HUDEP-2 (cell line): ENCODE data around the gene HIGD1A.
"Not testable (repeated sequence)": the region's sequence is repeated elsewhere in the genome, so short reads cannot be mapped to it uniquely, and the experiment has no call there.

Experiments
- DNase-seq, 76 experiments: peaks; one replicate each; lab custom pipeline; 2025; ENCODE audit not compliant: unreplicated experiment in 76 of 76; lab: John Stamatoyannopoulos, UW

HIGD1A gene

DNA sequence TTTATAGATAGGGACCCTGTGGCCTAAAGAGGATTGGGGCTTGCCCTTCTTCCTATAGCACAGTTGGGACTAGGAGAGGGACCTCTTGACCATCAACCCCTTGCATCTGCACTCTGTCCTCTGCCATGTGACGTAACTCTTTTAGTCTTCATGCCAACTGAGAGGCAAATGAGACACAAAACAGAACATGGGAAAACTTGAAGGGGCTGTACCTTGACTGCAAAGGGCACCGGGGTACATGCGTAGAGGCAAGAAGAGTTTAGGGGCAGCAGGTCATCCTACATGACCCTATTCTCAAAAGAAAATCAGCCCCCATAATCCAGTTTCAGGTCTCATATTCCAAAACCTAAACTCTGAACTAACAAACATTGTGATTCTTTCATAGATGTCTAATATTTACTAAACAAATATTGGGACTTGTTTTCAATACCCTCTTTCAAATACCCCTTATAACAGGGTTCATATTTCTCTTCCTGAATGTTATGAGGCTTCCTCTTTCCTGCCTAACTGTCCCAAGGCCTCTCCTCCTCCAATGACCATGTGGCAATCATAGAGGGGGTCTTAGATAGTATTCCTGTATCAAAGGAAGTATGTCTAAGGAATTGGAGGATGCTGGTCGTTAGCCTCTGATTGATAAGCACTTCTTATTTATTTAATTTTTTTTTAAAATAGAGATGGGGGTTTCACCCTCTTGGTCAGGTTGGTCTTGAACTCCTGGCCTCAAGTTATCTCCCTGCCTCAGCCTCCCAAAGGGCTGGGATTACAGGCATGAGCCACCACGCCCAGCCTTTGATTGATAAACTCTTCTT is 25.5 kb upstream of the HIGD1A start:
- DNase-seq = no peak

DNA sequence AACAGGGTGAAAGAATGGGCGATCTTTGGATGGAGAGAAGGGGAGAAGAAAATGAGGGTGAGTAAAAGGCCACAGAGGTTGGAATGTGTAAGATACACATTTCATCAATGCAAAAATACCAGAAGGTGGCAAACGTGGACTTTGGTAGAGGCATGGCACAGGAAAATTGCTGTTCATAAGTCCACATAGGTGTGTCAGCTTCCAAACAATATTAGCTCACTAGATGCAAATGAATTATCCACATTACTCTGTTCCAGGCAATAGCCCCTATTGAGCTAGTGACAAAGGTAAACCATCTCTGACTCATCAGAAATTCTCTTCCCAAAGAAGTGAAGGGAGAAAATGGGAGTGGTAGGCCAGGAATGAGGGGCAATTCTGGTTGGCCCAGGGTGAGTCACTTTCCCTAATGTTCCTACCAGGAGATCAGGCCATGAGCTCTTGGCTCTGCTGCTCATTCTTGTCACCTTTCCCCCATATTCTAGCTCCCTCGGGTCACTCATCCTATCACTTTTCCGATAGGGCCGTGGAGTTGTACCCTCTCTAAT is 24.9 kb upstream of the HIGD1A start:
- no peak for DNase-seq

DNA sequence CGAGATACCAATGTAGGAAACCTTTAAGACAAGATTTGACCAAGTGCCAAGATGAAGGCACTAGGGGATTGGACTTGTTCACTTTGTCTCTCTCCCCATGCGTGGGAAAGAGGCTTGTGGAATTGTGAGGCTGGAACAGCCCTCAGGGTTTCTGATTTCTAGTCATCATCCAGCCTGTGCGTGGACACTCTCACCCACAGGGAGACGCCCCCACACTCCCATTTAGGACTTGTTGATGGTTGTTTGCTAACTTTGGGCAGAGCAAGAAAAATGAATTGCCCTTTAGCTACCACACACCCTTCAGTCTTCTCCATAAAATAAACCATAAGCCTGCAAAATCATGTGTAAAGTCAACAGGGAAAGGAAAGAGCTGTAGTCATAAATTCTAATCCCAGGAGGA is 23.4 kb upstream of the HIGD1A start:
- DNase-seq = no peak

DNA sequence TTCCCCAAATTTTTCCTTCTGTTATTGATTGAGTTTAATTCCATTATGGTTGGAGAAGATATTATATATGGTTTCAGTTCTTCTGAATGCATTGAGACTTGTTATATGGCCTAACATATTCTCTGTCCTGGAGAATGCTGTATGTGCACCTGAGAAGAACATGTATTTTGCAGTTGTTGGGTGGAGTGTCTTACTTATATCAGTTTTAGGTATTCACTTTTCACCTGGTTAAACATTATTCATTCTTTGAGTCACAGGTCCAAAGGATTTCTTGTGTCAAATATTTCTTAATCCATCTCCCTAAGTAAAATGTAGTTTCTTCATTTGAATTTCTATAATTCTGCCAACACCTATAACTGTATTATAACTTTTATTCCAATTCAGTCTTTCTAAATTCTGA is 22.7 kb upstream of the HIGD1A start:
- DNase-seq = no peak

DNA sequence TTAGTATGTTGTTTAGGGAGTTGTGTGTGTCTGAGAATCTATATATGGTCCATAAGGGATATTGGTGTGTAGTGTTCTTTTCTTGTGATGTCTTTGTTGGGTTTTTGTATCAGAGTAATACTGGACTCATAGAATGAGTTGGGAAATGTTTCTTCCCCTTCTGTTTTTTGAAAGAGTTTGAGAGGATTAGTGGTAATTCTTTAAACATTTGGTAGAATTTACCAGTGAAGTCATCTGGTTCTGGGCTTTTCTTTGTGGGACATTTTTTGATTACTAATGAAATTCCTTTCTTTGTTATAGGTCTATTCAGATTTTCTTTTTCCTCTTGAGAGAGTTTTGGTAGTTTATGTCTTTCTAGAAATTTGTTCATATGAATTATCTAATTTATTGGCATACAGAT is 21.9 kb upstream of the HIGD1A start:
- no peak for DNase-seq

DNA sequence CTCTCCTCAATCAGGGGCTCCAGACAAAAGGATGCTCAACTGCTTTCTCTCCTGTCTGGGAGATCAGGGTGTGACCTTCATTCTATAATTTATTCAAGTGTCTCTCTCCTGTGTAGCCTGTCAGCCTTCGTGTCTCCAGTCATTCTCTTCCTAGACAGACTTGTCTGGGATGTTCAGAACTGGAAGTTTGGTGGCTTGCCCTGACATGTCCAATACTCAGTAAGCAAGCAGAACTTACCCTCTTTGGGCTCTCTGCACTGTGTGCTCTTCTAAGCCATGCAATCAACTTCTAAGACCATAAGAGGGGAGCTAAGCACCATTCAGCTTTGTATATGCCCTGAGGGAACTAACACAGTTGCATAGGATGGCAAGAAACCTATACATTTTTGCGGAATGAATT is 19.1 kb upstream of the HIGD1A start:
- no peak for DNase-seq

DNA sequence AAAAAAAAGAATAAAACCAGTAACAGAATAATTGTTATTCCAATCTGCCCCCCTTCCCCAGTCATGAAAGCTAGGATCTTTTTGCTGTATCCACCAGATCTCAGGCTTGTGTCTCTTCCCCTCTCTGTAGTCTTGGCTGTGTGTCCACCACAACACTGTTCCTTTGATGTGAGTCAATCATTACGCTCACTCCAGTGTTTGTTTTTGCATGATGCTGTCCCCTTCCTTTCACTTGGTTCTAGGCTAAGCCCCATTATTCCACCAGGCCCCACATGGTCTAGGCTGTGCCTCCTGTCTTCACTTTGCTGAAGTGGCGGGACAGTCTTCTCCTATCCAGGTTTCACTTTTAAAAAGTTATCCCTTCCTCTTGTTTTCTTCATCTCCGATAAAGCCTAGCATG is 18.5 kb upstream of the HIGD1A start:
- no peak for DNase-seq

DNA sequence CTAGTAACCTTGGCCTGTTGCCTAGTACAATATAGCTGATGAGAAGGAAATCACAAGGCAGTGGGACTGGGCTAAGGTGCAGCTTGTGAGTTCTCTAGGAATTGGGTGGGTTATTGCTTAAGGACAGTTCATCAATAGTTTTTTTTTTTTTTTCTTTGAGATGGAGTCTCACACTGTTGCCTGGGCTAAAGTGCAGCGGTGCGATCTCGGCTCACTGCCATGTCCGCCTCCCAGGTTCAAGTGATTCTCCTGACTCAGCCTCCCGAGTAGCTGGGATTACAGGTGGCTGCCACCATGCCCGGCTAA is 16.4 kb upstream of the HIGD1A start:
- no peak for DNase-seq

DNA sequence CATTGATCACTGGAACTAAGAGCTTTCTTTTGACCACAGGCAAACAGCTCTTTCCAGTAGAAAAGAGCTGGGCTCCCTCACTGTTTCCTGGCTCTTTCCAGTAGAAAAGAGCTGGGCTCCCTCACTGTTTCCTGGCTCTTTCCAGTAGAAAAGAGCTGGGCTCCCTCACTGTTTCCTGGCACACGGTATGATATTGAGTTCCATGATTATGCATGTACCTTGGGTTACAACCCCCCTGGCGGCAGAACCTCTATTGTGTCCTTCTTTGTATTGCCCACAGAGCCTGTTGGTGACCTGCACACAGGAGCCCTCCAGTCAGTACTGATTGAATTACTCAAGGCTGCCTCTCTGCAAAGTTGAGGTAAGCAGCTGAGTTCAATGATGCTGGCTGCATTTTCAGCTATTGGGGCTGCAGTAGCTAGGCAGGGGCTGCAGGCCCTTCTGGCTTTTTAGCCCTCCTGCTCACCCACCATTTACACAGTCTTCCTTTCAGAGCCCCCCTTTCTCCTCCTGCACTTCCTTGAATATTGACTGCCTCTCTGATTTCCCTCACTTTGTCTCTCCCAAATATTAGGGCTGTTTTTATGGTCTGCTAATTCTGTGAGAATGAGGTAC is 15.2 kb upstream of the HIGD1A start:
- peak in 5 of 76 experiments; percentile 14 to 30 (median 24) for DNase-seq

DNA sequence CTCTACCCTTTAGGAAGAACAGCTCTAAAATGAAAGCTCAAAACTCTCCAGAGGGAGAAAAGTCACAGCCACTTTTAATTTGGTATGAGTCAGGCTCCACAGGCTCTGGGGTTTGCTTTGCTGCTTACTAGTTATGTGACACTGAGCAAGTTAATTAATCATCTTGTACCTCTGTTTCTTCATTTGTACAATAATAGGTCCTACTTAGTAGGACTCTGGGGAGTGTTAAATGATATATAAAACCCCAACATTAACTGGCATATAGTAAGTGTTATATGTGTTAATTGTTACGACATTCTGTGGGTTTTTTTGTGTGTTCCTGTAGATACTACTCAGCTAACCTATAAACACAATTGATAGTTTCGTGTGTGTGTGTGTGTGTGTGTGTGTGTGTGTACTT is 11.5 kb upstream of the HIGD1A start:
- no peak for DNase-seq

DNA sequence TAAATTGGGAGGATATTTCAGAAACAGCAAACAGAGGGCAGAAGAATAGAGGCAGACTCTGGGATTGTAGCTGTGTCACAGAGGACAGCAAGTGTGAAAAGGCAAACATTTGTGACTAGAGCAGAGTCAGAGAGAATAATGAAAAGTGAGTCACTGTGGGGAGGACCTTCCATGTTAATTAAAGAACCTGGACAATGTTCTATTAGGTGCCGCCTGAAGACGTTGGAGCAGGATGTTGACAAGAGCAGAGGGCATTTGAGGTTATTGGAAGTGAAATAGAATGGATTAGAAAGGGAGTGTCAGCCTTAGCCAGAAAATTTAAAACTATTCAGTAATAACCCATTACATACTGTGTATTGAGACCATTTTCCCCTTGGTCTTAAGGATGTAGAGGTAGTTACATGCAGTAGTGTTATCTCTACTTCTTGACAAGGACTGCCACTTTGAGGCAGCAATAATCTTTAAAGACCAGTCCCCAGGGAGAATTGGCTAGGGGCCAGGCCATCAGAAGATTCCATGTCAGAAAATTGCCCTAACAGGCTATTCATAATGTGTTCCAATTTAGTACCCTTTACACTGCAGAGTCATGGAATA is 10.7 kb upstream of the HIGD1A start:
- DNase-seq = peak in 60 of 76 experiments; percentile 4 to 71 (median 41)

DNA sequence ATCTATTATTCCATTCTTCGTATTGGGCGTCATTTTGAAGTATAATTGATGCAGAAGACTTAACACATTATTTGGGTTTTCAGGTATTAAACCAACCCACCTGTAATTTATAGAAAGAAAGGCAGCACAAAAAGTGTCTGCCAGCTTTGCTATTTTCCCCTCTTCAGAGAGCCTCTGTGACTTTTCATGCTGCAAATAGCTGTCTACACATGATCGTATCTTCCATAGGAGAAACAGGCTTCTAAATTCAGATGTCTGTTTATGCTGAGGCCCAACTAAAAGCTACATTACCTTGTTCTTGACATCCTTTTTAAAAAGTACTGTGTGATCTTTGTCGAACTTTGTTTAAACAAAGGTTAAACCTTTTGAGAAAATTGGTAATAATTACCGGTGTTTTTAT is 10.0 kb upstream of the HIGD1A start:
- no peak for DNase-seq

DNA sequence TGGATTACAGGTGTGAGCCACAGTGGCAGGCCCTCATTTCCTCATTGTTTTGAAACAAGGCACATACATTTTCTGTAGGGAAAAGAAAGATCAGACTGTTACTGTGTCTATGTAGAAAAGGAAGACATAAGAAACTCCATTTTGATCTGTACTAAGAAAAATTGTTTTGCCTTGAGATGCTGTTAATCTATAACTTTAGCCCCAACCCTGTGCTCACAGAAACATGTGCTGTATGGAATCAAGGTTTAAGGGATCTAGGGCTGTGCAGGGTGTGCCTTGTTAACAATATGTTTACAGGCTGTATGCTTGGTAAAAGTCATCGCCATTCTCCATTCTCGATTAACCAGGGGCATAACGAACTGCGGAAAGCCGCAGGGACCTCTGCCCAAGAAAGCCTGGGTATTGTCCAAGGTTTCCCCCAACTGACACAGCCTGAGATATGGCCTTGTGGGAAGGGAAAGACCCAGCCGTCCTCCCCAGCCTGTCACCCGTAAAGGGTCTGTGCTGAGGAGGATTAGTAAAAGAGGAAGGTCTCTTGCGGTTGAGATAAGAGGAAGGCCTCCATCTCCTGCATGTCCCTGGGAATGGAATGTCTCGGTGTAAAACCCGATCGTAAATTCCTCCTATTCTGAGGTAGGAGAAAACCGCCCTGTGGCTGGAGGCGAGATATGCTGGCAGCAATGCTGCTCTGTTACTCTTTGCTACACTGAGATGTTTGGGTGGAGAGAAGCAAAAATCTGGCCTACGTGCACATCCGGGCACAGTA is 7.0 kb upstream of the HIGD1A start:
- not testable (repeated sequence) for DNase-seq

DNA sequence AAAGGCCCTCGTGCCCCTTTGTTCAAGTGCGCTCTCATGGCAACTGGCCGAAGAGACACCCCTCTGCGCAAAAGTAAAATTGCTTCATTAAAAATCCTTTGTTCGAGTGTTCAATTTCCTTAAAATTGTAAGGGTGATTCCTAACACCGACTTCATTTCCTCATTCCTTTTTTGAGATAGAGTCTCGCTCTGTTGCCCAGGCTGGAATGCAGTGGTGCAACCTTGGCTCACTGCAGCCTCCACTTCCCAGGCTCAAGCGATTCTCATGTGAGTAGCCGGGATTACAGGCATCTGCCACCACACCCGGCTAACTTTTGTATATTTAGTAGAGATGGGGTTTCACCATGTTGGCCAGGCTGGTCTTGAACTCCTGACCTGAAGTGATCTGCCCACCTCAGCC is 6.4 kb upstream of the HIGD1A start:
- DNase-seq = not testable (repeated sequence)

DNA sequence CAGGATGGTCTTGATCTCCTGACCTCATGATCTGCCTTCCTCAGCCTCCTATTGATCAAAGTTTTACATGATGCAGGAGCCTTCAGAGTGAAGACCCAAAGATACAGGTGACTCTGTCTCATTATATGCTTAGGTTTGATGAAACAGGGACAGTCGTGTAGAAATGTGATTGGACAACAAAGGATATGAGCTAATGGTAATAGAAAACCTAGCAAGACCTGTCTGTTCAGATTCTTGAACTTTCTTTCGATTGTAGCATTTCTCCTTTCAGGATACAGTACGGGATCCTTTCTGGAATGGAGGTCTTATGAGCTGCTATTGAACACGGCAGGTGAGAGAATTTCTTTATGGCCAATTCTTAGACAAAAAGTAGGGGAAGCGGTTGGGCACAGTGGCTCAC is 4.9 kb upstream of the HIGD1A start, which contains the start of gene ACKR2:
ACKR2 (plus strand) TSS at position 244 of the 400 bp plus-strand sequence. CDS start 55,058 bp downstream, outside the sequence.
- no peak for DNase-seq

DNA sequence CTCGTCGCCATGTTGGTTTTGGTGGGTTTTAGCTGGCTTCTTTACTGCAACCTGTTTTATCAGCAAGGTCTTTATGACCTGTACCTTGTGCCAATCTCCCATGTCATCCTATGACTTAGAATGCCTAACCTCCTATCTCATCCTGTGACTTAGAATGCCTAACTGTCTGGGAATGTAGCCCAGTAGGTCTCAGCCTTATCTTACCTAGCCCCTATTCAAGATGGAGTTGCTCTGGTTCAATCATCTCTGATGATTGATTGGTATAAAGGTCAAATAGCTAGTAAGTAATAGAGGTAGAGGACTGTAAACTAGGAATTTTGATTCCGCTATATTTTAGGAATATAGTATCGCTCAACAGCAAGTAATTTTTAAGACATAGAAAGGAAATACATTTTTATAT is 3.6 kb upstream of the HIGD1A start:
- DNase-seq = no peak

DNA sequence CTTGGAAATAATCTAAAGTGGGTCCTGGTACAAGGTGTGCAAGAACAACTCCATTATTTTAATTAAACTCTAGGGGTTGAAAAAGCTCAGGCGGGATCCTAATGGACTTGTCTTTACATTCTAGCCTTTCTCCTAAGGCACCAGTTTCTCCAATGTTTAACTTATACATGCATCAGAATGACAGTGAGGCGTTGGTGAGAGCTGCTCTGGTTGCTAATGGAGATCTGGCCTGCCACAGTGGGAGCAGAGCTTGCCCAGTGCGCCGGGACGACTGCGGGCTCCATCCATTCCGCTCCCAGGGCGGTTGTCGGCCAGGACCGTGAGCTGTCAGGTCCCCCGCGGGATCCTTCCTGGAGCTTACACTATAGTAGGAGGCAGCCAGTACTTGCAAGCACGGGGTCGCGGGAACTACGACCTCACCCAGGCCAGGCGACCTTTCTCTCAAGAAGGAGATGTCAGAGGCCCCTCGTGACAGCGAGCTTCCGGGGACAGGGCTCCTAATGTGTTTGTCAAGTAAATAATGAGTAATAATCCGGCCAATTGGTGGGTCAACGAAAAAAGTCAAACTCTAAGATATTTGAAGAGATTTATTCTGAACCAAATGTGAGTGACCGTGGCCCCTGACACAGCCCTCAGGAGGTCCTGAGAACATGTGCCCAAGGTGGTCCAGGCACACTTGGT is 991 bp upstream of the HIGD1A start:
- DNase-seq = peak in 1 of 76 experiments; percentile 26

DNA sequence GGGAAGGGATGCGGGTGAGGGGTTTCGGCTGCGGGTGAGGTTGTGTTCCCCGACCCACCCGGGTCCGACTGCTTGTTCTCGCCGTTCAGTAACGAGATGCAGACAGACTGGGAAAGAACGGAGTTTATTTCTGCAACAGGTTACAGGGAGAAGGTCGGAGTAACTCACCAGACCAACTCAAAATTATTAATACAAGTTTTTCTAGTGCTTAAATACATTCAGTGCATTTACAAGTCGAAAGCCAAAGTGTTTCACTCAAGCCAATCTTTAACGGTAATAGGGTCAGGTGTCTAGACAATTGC is 492 bp upstream of the HIGD1A start:
- DNase-seq = peak in 2 of 76 experiments; percentile 41 to 44

DNA sequence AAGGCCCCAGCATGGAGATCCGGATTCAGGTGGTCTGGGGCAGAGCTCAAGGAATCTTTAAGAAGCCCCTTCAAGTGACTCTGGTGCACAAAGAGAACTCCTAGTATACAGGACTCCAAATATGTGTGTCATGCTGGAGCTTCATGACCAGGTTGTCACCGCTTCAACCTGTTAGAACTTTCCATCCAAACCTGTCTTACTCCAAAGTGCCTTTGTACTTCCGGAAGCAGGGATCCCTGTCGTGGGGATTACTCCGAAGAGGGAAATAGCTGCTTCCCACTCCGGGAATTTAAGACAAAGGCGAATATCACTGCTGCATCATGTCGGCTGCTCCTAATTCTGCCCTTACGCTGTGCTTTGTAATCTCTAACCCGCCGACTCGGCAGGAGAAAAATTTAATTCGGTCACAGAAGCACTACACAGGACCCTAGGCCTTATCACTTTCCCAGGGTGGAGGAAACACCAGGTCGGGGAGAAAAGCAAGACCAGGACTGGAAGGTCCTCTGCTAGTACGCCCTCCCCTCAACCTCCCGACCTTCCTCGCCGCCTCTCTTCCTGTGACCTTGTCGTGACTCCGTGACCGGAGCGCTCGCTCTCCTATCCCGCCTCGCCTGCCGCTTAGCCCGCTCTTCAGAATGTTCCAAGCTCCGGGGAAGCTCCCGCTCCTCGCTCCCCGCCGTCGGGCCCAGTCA is 730 bp downstream of the HIGD1A start:
- DNase-seq = peak in 23 of 76 experiments; percentile 2 to 53 (median 25)

DNA sequence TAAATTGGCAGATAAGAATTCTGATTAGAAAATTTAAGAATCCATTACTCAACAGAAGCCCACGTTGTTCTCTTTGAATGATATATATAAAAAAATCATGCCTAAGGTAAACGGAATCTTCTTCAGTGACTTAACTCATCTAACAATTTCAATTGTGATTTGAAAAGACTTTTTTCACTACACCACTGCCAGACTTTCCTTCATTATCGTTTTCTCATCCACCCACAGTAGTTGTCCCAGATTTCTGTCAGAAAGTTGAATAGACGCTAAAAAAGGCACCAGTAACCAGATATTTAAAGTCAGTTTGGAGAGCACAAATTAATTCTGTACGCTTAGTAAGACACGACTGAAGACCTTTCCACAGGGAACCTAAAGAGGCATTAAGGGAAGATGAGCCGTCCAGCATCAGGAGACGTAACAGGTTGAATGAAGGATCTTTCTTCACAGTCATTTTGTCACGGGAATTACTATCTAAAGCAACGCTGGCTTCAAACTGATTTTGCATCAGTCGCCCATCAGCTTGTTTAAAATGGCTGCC is 1.3 kb downstream of the HIGD1A start:
- no peak for DNase-seq
